GM08714 (cell line): ENCODE data around the gene FNTB.

Source experiments
- H3K4me3 ChIP-seq: fragments of 200-500 bp; sonication (Bioruptor generic); 2 replicates; pipeline ENCODE4 v1.5.1; 2014; ENCODE audit warnings: mild to moderate bottlenecking, low read length, inconsistent platforms
- ZNF274 ChIP-seq: IDR thresholded peaks from 2 replicates; pipeline ENCODE4 v1.6.1; 2012; ENCODE audit warnings: mild to moderate bottlenecking, low read depth, low read length

The FNTB gene

DNA sequence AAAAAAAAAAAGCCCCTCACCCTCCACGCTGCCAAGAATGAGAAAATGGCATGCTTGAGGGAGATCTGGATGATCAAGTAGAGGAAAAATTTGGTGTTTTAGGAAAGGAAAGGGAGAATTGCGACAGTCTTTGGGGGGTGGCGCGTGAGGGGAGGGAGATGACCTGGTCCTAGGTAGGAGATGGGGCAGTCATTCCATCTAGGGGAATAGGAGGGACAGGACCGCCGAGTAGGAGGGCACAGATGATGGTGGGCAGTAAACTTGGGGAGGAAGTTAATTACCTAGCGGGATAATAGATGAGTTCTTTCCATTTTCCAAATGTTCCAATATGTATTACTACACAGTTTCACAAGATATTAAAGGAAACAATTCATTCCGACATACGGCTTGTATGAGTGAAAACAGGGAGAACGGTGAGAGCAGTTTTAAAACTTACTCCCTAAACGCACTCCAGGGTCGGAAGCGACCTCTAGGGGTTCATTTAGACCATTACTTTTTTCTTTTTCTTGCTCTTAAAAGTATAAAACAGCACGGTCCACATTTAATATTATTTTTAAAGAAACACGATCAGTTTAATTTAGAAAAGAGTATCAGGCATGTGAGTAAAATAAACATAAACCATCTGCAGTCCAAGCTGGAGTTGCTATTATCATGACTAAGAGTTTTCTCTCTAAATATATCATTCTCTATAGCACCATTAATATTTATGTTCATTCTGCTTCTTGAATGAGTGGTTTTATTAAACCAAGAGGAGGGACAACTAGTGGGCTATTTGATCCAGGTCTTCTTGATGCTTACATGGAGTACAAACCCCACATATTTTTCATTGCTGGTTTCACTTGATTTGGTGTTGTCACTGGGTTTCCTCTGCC is 3.0 kb upstream of the FNTB start:
- peak overlapping the region; percentile 10; the same call in 1 of the 2 replicates for H3K4me3 ChIP-seq
- no peak for TF ChIP-seq ZNF274

DNA sequence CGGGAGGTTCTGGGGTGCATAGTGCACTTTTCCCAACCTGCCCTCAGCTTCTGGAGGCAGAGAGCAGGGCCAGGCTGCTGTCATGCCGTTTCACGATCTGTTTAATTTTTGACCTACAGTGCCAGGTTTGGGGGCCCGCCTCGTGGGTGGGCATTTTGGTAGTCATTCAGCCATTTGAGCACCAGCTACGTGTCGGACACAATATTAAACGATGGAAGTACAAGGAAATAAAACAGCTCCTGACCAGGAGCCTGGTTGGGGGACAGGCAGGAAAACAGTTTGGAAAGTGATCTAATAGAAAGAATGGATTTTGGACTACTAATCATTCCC is 708 bp downstream of the FNTB start:
- TF ChIP-seq ZNF274, result no peak
- H3K4me3 ChIP-seq, result peak overlapping the region; percentile 92

DNA sequence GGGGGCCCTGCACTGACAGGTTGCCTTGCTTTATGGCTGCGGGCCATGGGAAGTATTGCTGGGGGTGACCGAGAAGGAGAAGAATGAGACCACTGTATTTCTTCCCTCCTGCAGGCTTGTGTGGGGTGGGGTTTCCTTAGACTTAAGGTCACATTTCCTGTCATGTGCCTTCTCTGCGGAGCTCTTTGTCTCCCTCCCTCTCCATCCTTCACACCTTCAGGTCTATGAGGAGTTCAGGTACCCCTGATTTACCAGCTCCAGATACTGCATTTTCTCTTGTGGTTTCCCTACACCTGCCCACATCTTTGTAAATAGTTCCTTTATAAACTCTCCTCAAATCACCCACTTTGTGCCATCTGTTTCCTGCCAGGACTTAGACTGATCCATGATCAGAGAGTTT is 3.6 kb downstream of the FNTB start:
- no peak overlapping the region for H3K4me3 ChIP-seq
- no peak for TF ChIP-seq ZNF274

DNA sequence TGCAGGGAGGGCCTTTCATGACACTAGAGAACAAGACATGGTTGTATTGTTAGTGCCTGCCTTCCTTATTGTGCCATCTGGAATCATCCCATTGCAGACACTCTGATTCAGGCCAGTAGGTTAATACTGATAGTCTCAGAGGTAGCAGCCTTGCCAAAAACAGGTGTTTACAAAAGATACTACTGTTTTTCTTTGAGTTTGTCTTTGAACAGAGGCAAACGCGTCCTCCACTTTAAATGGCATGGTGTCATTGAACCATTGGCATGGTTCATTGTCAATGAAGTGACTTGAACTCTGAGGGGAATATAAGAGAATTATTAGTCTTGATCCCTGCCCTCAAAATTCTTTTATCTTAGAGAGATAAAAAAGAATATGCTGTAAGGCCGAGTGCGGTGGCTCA is 4.2 kb downstream of the FNTB start:
- no peak overlapping the region for H3K4me3 ChIP-seq
- no peak for TF ChIP-seq ZNF274

DNA sequence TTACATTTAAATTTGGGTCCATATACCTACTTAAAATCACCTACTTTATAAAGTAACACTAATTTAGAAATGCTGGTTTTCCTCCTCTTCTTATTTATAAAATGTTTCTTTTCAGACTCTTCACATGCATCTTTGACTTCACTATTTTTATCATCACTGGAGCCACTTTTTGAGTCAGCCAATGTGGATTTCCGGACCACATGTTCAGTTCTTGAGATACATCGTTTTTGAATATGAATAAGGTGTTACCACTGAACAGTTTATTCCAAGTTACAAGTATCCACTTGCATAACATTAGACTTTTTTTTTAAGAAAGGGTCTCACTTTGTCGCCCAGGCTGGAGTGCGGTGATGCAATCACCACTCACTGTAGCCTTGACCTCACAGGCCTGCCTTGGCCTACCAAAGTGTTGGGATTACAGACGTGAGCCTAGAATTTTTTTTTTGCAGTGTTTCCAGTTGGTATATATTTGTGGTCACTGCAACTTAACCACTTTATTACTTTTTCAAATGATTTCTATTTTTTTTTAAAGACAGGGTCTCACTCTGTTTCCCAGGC is 5.7 kb downstream of the FNTB start:
- TF ChIP-seq ZNF274, result no peak
- H3K4me3 ChIP-seq, result no peak overlapping the region

DNA sequence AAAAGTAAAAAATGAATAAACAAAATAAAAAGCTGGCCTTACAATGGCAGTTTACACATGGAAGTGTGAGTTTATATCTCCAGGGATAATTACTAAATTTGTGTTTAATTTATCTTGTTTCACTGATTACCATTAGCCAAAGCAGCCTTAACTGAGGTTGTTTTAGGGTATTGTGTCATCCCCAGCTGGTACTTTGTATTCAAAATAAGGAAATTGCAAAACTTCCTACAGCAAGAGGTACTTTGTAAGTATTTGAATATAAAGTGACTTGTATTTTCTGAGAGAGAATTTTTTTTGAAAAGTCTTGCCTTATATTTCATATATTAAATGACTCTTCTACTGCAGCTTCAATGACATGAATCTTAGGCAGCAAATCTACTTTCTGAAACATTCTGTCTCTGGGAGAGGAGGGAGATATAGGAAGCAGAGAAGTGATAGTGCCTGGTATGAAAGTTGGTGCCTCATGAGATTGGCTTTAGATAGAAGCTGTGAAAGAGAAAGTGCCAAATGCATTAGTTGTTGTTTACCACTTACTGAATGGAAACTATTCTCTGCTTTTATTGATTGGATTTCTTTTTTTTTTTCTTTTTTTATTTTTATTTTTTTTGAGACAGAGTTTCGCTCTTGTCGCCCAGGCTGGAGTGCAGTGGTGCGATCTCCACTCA is 6.7 kb downstream of the FNTB start:
- no peak overlapping the region for H3K4me3 ChIP-seq
- TF ChIP-seq ZNF274, result no peak

DNA sequence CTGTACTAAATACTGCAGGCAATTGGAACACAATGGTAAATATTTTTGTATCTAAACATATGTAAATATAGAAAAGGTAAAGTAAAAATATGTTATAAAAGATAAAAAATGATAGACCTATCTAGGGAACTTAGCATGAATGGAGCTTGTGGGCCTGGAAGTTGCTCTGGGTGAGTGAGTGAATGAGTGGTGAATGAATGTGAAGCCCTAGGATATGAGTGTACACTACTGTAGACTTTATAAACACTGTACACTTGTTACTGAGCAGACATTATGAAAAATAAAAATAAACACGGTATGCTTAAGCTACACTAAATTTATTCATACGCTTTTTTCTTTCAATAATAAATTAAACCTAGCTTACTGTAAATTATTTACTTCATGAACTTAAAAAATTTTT is 7.8 kb downstream of the FNTB start:
- no peak for TF ChIP-seq ZNF274

DNA sequence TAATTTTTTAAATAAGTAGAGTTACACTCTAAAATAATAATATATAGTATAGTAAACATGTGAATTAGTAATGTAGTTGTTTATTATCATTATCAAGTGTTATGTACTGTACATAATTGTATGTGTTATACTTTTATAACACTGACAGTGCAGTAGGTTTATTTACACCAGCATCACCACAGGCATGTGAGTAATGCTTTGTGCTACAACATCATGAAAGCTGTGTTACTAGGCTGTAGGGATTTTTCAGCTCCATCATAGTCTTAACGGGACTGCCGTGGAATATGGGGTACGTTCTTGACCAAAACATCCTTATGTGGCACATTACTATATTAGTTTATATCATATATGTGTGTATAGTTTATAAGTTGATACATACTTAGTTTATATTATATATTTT is 8.6 kb downstream of the FNTB start:
- H3K4me3 ChIP-seq, result no peak overlapping the region
- TF ChIP-seq ZNF274, result no peak

More for the DNA sequence above, 7.8 kb downstream of the FNTB start:
- H3K4me3 ChIP-seq, result no peak overlapping the region

DNA sequence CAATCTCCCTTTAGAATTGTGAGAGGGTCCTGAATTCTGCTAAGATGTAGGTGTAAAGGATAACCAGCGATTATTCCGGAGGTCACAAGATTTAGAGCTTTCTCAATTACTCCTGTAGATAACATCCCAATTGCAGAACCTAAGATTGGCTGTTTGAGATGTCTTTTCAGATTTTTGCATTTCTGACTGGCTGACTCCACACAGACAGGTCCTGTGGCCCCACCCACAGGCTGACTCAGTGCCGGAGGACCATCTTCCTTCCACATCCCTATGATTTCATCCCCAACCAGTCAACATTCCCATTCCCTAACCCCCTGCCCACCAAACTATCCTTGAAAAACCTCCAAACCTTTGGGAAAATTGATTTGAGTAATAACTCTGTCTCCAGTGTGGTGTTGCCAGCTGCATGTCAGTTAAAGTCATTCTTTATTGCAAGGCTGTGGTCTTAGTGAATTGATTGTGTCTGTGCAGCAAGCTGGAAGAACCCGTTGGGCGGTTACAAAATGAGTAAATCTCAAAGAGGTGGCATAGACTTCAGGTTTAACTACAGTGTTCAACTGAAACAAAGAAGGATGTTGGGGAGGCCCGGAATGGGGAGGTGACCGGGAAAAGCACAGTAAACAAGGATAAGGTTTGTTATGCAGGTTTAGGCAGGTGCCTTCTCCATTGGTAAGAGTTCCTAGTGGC is 10.6 kb downstream of the FNTB start:
- no peak overlapping the region for H3K4me3 ChIP-seq

DNA sequence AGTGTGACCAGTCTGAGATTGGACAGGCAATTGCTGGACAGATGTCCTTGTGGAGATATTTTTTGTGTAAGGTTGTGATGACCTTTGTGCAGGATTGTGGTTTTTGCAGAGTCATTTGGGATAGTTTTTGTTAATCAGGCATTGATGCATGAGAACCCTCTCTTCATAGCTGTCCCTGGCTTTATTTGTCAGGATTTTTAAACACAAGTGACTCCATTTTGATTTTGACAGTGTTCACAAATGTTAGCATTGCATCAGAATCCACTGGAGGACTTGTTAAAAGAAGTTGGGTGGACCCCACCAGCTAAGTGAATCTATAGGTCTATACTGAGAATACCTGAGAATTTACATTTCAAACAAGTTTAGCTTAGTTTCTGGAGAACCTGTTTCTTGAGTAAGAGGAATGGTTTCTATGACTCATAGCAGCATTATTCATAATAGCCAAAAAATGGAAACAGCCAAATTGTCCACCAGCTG is 11.8 kb downstream of the FNTB start:
- no peak overlapping the region for H3K4me3 ChIP-seq
- no peak for TF ChIP-seq ZNF274

More for the DNA sequence above, 10.6 kb downstream of the FNTB start:
- TF ChIP-seq ZNF274, result no peak

DNA sequence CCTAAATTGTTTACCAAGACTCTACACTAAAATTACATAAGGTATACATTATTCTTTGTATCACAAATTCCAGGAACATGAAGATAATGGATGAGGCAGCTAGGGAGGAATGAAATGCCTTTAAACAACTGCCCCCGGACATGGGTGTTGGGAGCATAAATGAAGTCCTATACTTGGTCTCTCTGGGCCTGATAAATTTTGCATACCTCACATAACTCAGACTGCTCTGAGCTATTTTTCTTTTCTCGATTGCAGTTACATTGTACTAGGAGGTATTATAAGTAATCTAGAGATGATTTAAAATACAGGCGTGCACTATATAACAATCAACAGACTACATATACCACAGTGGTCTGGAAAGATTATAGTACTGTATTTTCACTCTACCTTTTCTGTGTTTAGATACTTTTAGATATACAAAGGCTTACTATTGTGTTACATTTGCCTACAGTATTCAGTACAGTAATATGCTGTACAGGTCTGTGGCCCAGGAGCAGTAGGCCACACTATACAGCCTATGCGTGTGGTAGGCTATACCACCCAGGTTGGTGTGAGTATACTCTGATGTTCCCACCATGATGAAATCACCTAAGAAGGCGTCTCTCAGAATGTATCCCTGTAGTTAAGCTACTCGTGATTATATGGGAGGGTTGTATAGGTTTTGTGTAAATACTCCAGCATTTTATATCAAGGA is 14.3 kb downstream of the FNTB start:
- no peak overlapping the region for H3K4me3 ChIP-seq
- TF ChIP-seq ZNF274, result no peak

DNA sequence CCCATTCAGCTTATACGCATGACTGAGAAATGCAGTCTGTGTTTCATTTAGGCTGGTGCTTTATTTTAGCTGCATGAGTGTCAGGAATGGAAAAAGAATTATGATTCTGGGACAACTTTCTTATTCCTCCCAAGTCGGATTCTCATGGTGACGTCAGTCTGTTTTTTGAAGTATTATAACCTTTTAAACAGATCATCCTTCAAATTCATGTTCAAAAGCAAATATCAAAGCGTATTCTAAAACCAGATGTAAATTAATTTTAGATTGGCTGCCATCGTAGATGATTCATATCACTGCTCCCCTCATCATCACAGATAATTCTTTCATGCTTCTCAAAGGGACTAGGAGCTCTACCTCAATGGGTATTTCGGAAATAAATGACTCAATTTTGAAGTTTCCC is 15.0 kb downstream of the FNTB start:
- no peak overlapping the region for H3K4me3 ChIP-seq
- no peak for TF ChIP-seq ZNF274

DNA sequence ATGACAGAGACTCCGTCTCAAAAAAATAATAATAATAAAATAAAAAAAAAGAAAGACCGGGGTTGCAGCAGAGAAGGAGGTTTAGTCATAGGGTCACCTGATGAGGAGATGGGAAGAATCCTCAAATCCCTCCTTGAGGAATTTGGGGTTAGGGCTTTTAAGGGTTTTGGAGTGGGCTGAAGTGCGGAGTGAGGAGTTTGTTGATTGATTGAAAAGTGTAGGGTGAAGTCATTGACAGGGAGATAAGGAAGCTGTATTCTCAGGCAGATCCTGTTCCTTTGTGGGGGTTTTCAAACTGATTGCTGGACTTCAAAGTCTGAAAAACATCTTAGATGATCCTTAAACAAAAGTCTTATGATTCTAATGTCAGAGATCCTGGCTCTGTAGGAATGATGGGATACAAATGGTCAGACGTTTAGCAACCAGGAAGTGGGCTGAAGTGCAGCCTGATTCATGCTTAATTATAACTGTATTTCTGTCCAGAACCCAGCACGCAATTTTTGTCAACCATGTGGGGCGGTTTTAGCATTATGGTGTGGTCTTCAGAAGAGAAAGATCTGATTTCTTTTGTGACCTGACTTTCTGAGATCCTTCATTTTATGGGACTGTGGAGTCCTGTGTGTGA is 16.0 kb downstream of the FNTB start:
- TF ChIP-seq ZNF274, result no peak
- H3K4me3 ChIP-seq, result no peak overlapping the region
